HepG2 (cell line): Measurements from ENCODE around the gene CRKL. TPM values are rescaled to one million over a fixed set of nuclear protein-coding genes. Genes with fewer than 3 reads are reported as not detected.

Experiments used
- CREB3 ChIP-seq: sonication (generic); formaldehyde crosslinking; IDR thresholded peaks from 2 replicates; pipeline ENCODE4 v1.5.0; 2020; ENCODE audit warnings: missing genetic modification reagents
- DRAP1 ChIP-seq: IDR thresholded peaks from 2 replicates; pipeline ENCODE4 v1.6.1; 2016; ENCODE audit warnings: missing genetic modification reagents, missing compliant biosample characterization
- FOXA3 ChIP-seq: IDR thresholded peaks from 2 replicates; pipeline ENCODE4 v1.6.1; 2016; ENCODE audit warnings: missing genetic modification reagents, missing compliant biosample characterization
- IRX3 ChIP-seq: sonication (generic); formaldehyde crosslinking; IDR thresholded peaks from 2 replicates; pipeline ENCODE4 v1.8.1; 2023; ENCODE audit warnings: mild to moderate bottlenecking, low read depth, missing genetic modification reagents, borderline replicate concordance
- KDM1A ChIP-seq: IDR thresholded peaks from 2 replicates; pipeline ENCODE4 v1.6.1; 2016; ENCODE audit warnings: missing compliant biosample characterization
- KLF13 ChIP-seq: sonication (generic); formaldehyde crosslinking; IDR thresholded peaks from 2 replicates; pipeline ENCODE4 v1.4.0; 2020; ENCODE audit warnings: mild to moderate bottlenecking, missing genetic modification reagents
- PLRG1 ChIP-seq: fragments of 450-650 bp; conservative IDR thresholded peaks from 2 replicates; pipeline ENCODE4 v1.6.1; 2016
- ZBTB34 ChIP-seq: sonication (generic); formaldehyde crosslinking; IDR thresholded peaks from 2 replicates; pipeline ENCODE4 v1.8.0; 2022; ENCODE audit warnings: mild to moderate bottlenecking, missing genetic modification reagents
- ZBTB40 ChIP-seq, 2 experiments: fragments of 450-650 bp in 1 of 2; sonication (generic) in 1 of 2; formaldehyde crosslinking in 1 of 2; IDR thresholded peaks; 2 replicates each; pipeline versions ENCODE4 v1.6.1 to v1.8.0; 2016 to 2022; ENCODE audit warnings: antibody characterized with exemption in 1 of 2, mild to moderate bottlenecking in 1 of 2, missing genetic modification reagents in 1 of 2
- ZFP41 ChIP-seq: sonication (generic); formaldehyde crosslinking; IDR thresholded peaks from 2 replicates; pipeline ENCODE4 v1.4.0; 2020; ENCODE audit warnings: mild to moderate bottlenecking, missing genetic modification reagents, borderline replicate concordance
- ZNF350 ChIP-seq: sonication (generic); formaldehyde crosslinking; IDR thresholded peaks from 2 replicates; pipeline ENCODE4 v1.4.0; 2020; ENCODE audit warnings: mild to moderate bottlenecking, low read depth, missing genetic modification reagents, borderline replicate concordance
- ZNF451 ChIP-seq: sonication (generic); formaldehyde crosslinking; IDR thresholded peaks from 2 replicates; pipeline ENCODE4 v1.5.0; 2020; ENCODE audit warnings: mild to moderate bottlenecking, missing genetic modification reagents
- ZNF513 ChIP-seq: sonication (generic); formaldehyde crosslinking; conservative IDR thresholded peaks from 2 replicates; pipeline ENCODE4 v1.5.0; 2020; ENCODE audit warnings: missing genetic modification reagents
- ZNF530 ChIP-seq: sonication (generic); formaldehyde crosslinking; IDR thresholded peaks from 2 replicates; pipeline ENCODE4 v1.5.0; 2020; ENCODE audit warnings: low read depth, mild to moderate bottlenecking, missing genetic modification reagents
- ZNF569 ChIP-seq: sonication (generic); formaldehyde crosslinking; IDR thresholded peaks from 2 replicates; pipeline ENCODE4 v1.5.0; 2020; ENCODE audit warnings: mild to moderate bottlenecking, missing genetic modification reagents, moderate library complexity, borderline replicate concordance
- polyA plus RNA-seq, 8 experiments: library from polyadenylated mRNA; depleted of rRNA in 3 of 8; stranded (reverse) in 7 of 8; unstranded in 1 of 8; fragments of >200 nt; fragmentation: Illumina TruSeq in 4 of 8; extraction: Trizol in 4 of 8; gene quantifications; 2 replicates each; pipeline versions ENCODE4 v1.2.1 to v1.2.3, GENCODE V29; 2011 to 2016; ENCODE audit warnings: low read depth in 4 of 8, missing spikeins in 1 of 8, mixed read lengths in 1 of 8; ENCODE audit not compliant: insufficient read depth in 1 of 8
- total RNA-seq, 5 experiments: library from RNA; depleted of rRNA; stranded (reverse); fragments of >200 nt; fragmentation: Illumina TruSeq; extraction: Trizol; gene quantifications; 2 replicates each; pipeline ENCODE4 v1.2.3, GENCODE V29; 2016; ENCODE audit warnings: low read depth in 1 of 5

CRKL gene
- total and polyA plus RNA-seq, 2 of the 13 experiments (the other 11 are each of a cell fraction or from before 2014, with no cell fraction given) = 37.4 to 60.6 TPM

- TF ChIP-seq CREB3 (CRISPR knock-in tag) (peak; percentile 98), PLRG1 (no peak), IRX3 (peak; percentile 95), KLF13 (CRISPR knock-in tag) (peak; percentile 93), ZNF451 (peak; percentile 89), ZNF513 (CRISPR knock-in tag) (0 out of 2 replicates have a peak, but pooled peaks have one; percentile 96), ZNF350 (CRISPR knock-in tag) (peak; percentile 91; the same call in 1 of the 2 replicates), ZBTB34 (CRISPR knock-in tag) (peak; percentile 93), ZNF569 (CRISPR knock-in tag) (no peak), DRAP1 (CRISPR knock-in tag) (peak; percentile 84), ZBTB40 (IDR thresholded peaks at IDR 0.05) (no peak), ZBTB40 (CRISPR knock-in tag; IDR thresholded peaks at IDR 0.05) (peak; percentile 92), KDM1A (CRISPR knock-in tag) (no peak), FOXA3 (peak; percentile 70), ZNF530 (CRISPR knock-in tag) (0 out of 2 replicates have a peak, but pooled peaks have one; percentile 59), ZFP41 (CRISPR knock-in tag) (no peak; the same call in 1 of the 2 replicates)
These were observed 64.8 kb downstream of the CRKL start, which contains the start of gene LZTR1 (continued) for GRCh38 chr22:20981787-20982562.
